Adrenal gland (tissue), 12 donors: ENCODE measurements around the gene CNTN5. TPM values are rescaled to one million over a fixed set of nuclear protein-coding genes. Genes with fewer than 3 reads are reported as not detected.

Source experiments
- DNase-seq, 7 donors: peaks; one replicate each; pipeline ENCODE4 v3.0.0-alpha.2; 2019 to 2020
- H3K27ac ChIP-seq, 5 donors: fragments of 200-600 bp; sonication (generic) in 4 of 5; 1 replicate in 3 of 5; 2 replicates in 2 of 5; pipeline versions ENCODE4 v1.5.1 to v1.8.0; 2016 to 2020; ENCODE audit warnings: mild to moderate bottlenecking in 1 of 5
- H3K27me3 ChIP-seq: fragments of 200-600 bp; 2 replicates; pipeline ENCODE4 v1.8.0; 2021
- H3K36me3 ChIP-seq, 2 donors: fragments of 200-600 bp; replicated peaks in 1 of 2; 1 replicate in 1 of 2; 2 replicates in 1 of 2; pipeline versions ENCODE4 v1.5.1 to v1.8.0; 2018 to 2022
- H3K4me1 ChIP-seq, 2 donors: fragments of 200-600 bp; replicated peaks in 1 of 2; 1 replicate in 1 of 2; 2 replicates in 1 of 2; pipeline versions ENCODE4 v1.5.1 to v1.8.0; 2018 to 2021
- H3K4me3 ChIP-seq, 4 donors: fragments of 200-600 bp; sonication (generic) in 3 of 4; one replicate each; pipeline ENCODE4 v1.5.1; 2016 to 2018
- H3K9me3 ChIP-seq, 3 donors: fragments of 200-600 bp; sonication (generic) in 1 of 3; replicated peaks in 1 of 3; 1 replicate in 2 of 3; 2 replicates in 1 of 3; pipeline versions ENCODE4 v1.5.1 to v1.8.0; 2016 to 2021
- POLR2A ChIP-seq, 2 donors: fragments of 450-650 bp; IDR thresholded peaks; one replicate each; pipeline ENCODE4 v1.6.1; 2017; ENCODE audit warnings: antibody characterized with exemption in 2 of 2, mild to moderate bottlenecking in 2 of 2, moderate library complexity in 1 of 2
- WGBS, 4 donors: extraction: QIAGEN DNeasy Blood & Tissue Kit in 2 of 4; methylation state at CpG; one replicate each; pipeline versions ENCODE4 v1.1.5 to v1.1.7; 2013 to 2017; 5-methylcytosine and 5-hydroxymethylcytosine counted together
- intact Hi-C, 2 donors: fragments of 100-400 bp; cut with DNase I; formaldehyde crosslinking; loops; one replicate each; pipeline versions ENCODE4 v1.14.1 to v1.15.0; 2022 to 2023
- polyA plus RNA-seq, 3 donors: library from polyadenylated mRNA; stranded (reverse); fragments of 200-250 nt in 2 of 3; fragments of 350-450 nt in 1 of 3; fragmentation: Illumina TruSeq in 1 of 3; extraction: RNeasy Lipid Tissue Mini Kit (QIAGEN cat#74804) in 1 of 3; gene quantifications; one replicate each; pipeline ENCODE4 v1.2.3, GENCODE V29; 2013 to 2014
- total RNA-seq, 9 donors: library from RNA; depleted of rRNA in 4 of 9; stranded (reverse); fragments of >200 nt in 4 of 9; fragments of 120-200 nt in 1 of 9; fragmentation: NEBNext Ultra II Directional in 1 of 9; extraction: Animal tissue kit (Norgen Biotek cat#: 25700) in 1 of 9; gene quantifications; one replicate each; pipeline versions ENCODE4 v1.1.0 to v1.2.4, GENCODE V29; 2013 to 2023
- TF ChIP-seq, protein P1 (sequence below), 6 experiments: fragments of 450-650 bp in 4 of 6; fragments of 200-600 bp in 2 of 6; sonication (generic) in 1 of 6; IDR thresholded peaks; 1 replicate in 5 of 6; 2 replicates in 1 of 6; pipeline versions ENCODE4 v1.5.1 to v1.8.0; 2016 to 2021; ENCODE audit warnings: antibody characterized with exemption in 6 of 6, mild to moderate bottlenecking in 2 of 6, moderate library complexity in 1 of 6
- donor health status: healthy with polysubstance abuse.
- donor health status: Bipolar disorder and iron deficiency.
- donor health status: DM: yes; HTN: yes; CAD: no.
- donor health status: DM: no; HTN: no; CAD: no.
- donor health status: DM: no; HTN: no; CAD: no.
- donor health status: DM: yes; HTN: yes; CAD: no.

The CNTN5 gene
- total and polyA plus RNA-seq, 12 donors, result 0.07 to 107 (median 0.30) TPM; not detected in 8

DNA sequence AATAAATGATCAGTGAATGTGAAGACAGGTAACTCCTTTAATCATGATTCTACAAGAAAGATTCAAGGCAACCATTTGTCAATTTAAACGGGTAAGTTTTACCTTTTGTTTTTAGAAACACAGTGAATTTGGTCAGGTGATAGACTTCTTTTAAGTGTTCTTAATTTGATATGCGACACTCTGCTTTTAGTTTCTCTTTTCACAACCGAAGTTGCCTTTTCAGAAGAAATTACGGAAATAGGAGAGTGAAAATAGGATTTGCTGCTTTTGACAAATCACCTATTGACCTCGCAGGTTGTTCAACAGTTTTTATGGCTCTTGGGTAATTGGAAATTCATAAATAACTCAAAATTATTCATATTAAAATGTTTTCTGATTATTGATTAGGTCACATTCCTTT lies 142.1 kb downstream of the CNTN5 start:
- no peaks in the 10 kb centered on the region for H3K9me3 ChIP-seq
- intact Hi-C loops, result no loop called here
- no peak overlapping the region for H3K27ac ChIP-seq
- H3K27me3 ChIP-seq, result no peaks in the 10 kb centered on the region
- H3K4me3 ChIP-seq, result no peak overlapping the region
- no peaks in the 10 kb centered on the region for H3K36me3 ChIP-seq
- DNase-seq, result no peak
- 82 to 89% (median 85%) methylated on average over 5 of the region's 5 CpGs for WGBS, 4 donors
- no peaks in the 10 kb centered on the region for H3K4me1 ChIP-seq
- no peak for TF ChIP-seq POLR2A (IDR thresholded peaks at IDR 0.05)
- TF ChIP-seq, protein P1, sequence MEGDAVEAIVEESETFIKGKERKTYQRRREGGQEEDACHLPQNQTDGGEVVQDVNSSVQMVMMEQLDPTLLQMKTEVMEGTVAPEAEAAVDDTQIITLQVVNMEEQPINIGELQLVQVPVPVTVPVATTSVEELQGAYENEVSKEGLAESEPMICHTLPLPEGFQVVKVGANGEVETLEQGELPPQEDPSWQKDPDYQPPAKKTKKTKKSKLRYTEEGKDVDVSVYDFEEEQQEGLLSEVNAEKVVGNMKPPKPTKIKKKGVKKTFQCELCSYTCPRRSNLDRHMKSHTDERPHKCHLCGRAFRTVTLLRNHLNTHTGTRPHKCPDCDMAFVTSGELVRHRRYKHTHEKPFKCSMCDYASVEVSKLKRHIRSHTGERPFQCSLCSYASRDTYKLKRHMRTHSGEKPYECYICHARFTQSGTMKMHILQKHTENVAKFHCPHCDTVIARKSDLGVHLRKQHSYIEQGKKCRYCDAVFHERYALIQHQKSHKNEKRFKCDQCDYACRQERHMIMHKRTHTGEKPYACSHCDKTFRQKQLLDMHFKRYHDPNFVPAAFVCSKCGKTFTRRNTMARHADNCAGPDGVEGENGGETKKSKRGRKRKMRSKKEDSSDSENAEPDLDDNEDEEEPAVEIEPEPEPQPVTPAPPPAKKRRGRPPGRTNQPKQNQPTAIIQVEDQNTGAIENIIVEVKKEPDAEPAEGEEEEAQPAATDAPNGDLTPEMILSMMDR (IDR thresholded peaks at IDR 0.05), result no peak

DNA sequence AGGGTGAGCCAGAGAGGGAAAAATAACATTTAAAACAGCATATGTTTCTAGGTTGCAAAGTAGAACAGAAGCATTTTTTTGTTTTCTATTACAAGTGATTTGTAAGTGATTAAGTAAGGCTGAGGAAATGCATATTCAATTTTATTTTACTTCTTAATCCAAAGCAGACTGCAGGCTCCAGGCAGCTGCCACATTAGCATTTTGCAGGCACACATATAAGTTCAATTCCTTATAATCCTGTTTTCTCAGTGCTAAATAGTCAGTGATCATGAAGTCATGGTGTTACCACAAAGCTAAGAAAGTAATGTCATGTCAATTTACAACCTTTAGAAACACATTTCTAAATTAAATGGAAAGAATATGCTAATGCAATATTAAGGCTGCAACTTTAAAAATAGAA lies 149.8 kb downstream of the CNTN5 start:
- intact Hi-C loops, result no loop called here
- TF ChIP-seq POLR2A (IDR thresholded peaks at IDR 0.05), result no peak
- TF ChIP-seq, protein P1 (IDR thresholded peaks at IDR 0.05), result no peak

DNA sequence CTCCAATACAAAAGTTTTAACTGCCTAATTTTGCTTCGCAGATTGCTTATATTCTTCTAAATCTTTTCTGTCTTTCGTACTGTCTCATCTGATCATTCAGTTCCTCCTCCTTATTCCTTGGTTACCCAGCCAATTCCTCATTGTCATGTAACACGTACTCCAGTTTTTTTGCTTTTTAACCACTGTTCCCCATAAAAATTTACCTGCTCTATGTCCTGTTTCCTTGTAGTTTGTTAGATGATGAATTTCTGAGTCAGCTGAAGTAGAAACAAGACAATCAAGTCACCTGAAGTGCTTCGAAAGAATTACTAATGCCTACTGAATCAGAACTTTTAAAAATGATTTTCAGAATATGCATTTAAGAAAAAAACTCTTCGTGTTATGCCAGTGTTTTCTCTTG lies 150.6 kb downstream of the CNTN5 start:
- Histone ChIP-seq H3K4me1 (no peaks in the 10 kb centered on the region), H3K36me3 (no peaks in the 10 kb centered on the region), H3K9me3 (peaks cover 0 to 3% (median 0%) of the 10 kb centered on the region in 3 donors), H3K4me3 (no peak overlapping the region), H3K27ac (no peak overlapping the region), H3K27me3 (no peaks in the 10 kb centered on the region)
- intact Hi-C loops, result no loop called here
- TF ChIP-seq, protein P1 (IDR thresholded peaks at IDR 0.05), result no peak
- no peak for TF ChIP-seq POLR2A (IDR thresholded peaks at IDR 0.05)
- WGBS, 4 donors, result 76 to 87% (median 85%) methylated on average over 5 of the region's 5 CpGs
- no peak for DNase-seq

More for the DNA sequence above, 149.8 kb downstream of the CNTN5 start:
- H3K4me3 ChIP-seq, result no peak overlapping the region
- H3K9me3 ChIP-seq, result no peaks in the 10 kb centered on the region
- H3K4me1 ChIP-seq, result no peaks in the 10 kb centered on the region
- no peak overlapping the region for H3K27ac ChIP-seq
- no peak for DNase-seq
- H3K36me3 ChIP-seq, result no peaks in the 10 kb centered on the region
- H3K27me3 ChIP-seq, result no peaks in the 10 kb centered on the region

DNA sequence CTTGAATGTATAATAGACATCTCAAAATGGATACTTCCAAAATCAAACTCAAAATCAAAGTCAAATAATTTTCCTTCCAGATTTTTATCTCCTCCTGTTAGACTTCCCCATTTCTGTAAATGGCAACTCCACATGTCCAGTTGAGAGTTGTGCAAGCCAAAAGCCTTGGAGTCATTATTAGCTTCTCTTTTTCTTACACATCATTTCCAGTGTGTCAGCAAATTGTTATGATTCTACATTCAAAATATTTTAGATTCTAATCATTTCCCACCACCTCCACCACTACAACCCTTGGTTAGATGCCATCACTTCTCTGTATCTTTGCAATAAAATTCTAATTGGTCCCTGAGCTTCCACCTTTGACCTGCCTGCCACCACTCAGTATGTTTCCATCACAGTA lies 155.7 kb downstream of the CNTN5 start:
- Histone ChIP-seq H3K27ac (no peak overlapping the region), H3K4me3 (no peak overlapping the region), H3K9me3 (peaks cover 0 to 3% (median 0%) of the 10 kb centered on the region in 3 donors), H3K4me1 (no peaks in the 10 kb centered on the region), H3K27me3 (no peaks in the 10 kb centered on the region), H3K36me3 (no peaks in the 10 kb centered on the region)
- TF ChIP-seq, protein P1 (IDR thresholded peaks at IDR 0.05), result no peak
- TF ChIP-seq POLR2A (IDR thresholded peaks at IDR 0.05), result no peak
- intact Hi-C loops, result no loop called here
- DNase-seq, result no peak
